NOMO-1 treated with dmso at 0.1 percent for 144 hours (cell line): ENCODE data around the gene POLG2.

Experiments
- DNase-seq: peaks from one replicate; lab custom pipeline; 2025; ENCODE audit not compliant: unreplicated experiment; lab: John Stamatoyannopoulos, UW

POLG2 gene

GRCh38 chr17:64496786-64497564 is at the start of gene POLG2:
Gene POLG2, minus strand, starts transcription at chr17:64497054. Its CDS starts 86 bp downstream, at chr17:64496968.
- peak; percentile 90 for DNase-seq

- DNase-seq, result no peak
Observed at GRCh38 chr17:64544742-64545141, 47.9 kb upstream of the POLG2 start.

GRCh38 chr17:64540118-64540776 is 43.4 kb upstream of the POLG2 start:
- DNase-seq, result no peak

GRCh38 chr17:64538508-64539130 is 41.8 kb upstream of the POLG2 start:
- no peak for DNase-seq

- DNase-seq, result no peak
Observed at GRCh38 chr17:64537488-64537887, 40.6 kb upstream of the POLG2 start.

GRCh38 chr17:64536913-64537312 is 40.1 kb upstream of the POLG2 start:
- no peak for DNase-seq

- no peak for DNase-seq
Observed at GRCh38 chr17:64535357-64535756, 38.5 kb upstream of the POLG2 start.

GRCh38 chr17:64534187-64534586 is 37.3 kb upstream of the POLG2 start:
- DNase-seq, result no peak

GRCh38 chr17:64533784-64534183 is 36.9 kb upstream of the POLG2 start:
- no peak for DNase-seq

- DNase-seq, result no peak
Observed at GRCh38 chr17:64532409-64532808, 35.6 kb upstream of the POLG2 start.

- DNase-seq, result no peak
Observed at GRCh38 chr17:64531955-64532371, 35.1 kb upstream of the POLG2 start.

GRCh38 chr17:64529221-64529620 is 32.4 kb upstream of the POLG2 start:
- DNase-seq, result no peak

GRCh38 chr17:64527914-64528313 is 31.1 kb upstream of the POLG2 start:
- DNase-seq, result no peak

GRCh38 chr17:64520359-64520758 is 23.5 kb upstream of the POLG2 start:
- DNase-seq, result no peak

GRCh38 chr17:64519601-64520000 is 22.7 kb upstream of the POLG2 start:
- no peak for DNase-seq

GRCh38 chr17:64515829-64516228 is 19.0 kb upstream of the POLG2 start:
- no peak for DNase-seq

GRCh38 chr17:64515419-64515818 is 18.6 kb upstream of the POLG2 start:
- DNase-seq, result no peak

GRCh38 chr17:64509179-64509578 is 12.3 kb upstream of the POLG2 start:
- no peak for DNase-seq

- DNase-seq, result no peak
Observed at GRCh38 chr17:64508683-64509082, 11.8 kb upstream of the POLG2 start.

- peak; percentile 71 for DNase-seq
Observed at GRCh38 chr17:64507413-64507782, 10.5 kb upstream of the POLG2 start.

GRCh38 chr17:64506576-64507412 is 9.9 kb upstream of the POLG2 start, which contains the start of gene CEP95:
Gene CEP95, plus strand, starts transcription at chr17:64506977. Its CDS starts 121 bp downstream, at chr17:64507098.
- DNase-seq, result peak; percentile 88
